Stimulated activated CD8-positive, alpha-beta memory T cell treated with anti-CD3 and anti-CD28 coated beads, Interleukin-7, amount 100 ng/mL, for 24 hours (primary cell): ENCODE results near the gene SLC38A10.

Experiments used
- DNase-seq: peaks from one replicate; pipeline ENCODE4 v3.0.0-alpha.2; 2020; ENCODE audit warnings: low read depth

SLC38A10 gene

DNA sequence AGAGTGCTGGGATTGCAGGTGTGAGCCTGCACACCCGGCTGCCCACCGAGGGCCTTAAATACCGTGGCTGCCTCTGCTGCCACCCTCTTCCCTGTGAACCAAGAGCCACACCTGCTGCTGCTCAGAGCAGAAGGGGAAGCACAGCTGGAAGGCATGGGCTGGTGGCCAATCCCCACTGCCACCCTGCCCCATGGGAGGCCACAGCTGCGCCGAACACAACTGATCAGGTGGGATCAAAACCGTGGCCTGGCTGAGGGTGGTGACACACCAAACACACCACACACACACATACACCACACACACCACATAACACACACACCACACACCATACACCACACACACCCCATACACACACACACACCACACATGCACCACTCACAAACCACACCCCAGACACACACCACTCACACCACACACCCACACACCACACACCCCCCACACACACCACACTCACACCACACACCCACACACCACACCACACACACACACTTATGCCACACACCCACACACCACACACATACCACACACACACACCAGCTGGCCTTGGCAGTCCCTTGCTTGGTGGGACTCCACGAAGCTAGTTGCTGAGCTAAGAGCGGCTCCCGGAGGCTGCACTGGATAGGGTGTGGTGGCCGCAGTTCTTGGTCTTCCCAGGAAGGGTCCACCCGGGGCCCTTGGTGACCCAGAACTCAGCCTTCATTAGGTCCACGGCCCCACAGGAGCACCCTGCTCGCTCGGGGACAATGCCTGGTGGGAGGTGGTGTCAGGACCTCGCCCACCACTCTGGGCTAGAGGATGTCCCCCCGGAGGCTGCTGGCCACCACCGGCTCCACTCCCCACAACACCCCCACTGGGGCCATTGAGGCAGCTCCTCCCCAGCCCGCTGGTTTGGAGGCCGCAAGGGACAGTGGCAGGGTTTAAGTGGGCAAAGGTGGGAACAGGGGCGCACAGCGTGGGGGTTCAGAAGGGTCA lies 87.2 kb downstream of the SLC38A10 start:
- no peak for DNase-seq

DNA sequence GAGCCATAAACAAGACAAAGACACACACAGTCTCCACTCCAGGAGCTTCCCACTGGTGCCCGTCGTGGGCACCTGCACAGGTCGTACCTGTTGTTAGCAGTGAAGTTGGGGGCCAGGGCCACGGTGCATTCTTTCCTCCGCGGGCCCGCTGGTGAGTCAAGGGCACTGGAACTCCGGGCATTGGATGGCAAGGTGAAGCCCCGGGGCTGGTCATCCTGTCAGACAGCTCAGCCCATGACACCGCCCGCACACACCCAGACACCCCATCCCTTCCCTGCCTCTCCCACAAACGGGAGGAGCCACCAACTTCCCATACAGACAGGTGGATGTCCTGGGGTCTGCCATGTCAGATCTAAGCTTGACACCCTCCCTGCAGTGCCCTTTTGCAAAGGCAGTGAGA lies 88.5 kb downstream of the SLC38A10 start:
- DNase-seq: no peak

DNA sequence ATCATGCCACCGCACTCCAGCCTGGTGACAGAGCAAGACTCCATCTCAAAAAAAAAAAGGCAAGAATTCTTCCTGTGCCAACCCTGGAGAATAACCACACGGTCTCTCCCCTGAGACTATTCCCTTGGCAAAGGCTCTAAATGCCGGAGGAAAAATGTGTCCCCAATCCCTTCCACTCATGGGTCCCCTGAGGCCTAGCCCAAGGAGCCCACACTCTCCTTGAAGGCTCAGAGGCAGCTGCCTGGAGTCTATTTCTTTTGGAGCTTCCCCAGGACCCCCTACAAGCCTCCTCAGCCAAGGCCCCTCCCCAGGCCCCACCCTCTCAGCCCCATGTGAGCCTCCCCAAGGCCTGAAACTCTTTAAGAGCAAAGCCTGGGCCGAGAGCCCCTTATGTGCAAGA lies 88.9 kb downstream of the SLC38A10 start:
- DNase-seq: no peak

DNA sequence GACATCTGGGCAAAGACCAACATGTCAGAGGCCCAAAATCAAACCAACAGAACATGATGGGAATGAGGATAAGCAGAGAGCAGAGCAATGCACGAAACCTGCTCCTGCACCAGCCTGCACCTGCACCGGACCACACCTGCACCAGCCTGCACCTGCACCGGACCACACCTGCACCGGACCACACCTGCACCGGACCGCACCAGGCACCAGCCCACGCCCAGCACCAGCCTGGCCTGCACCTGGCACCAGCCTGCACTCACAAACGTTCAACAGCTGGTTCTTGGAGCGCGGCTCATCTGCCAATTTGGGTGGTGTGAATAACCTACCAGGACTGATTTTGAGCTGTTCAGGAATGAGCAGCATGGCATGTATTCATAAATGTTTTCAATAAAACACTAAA lies 90.5 kb downstream of the SLC38A10 start:
- DNase-seq: no peak

DNA sequence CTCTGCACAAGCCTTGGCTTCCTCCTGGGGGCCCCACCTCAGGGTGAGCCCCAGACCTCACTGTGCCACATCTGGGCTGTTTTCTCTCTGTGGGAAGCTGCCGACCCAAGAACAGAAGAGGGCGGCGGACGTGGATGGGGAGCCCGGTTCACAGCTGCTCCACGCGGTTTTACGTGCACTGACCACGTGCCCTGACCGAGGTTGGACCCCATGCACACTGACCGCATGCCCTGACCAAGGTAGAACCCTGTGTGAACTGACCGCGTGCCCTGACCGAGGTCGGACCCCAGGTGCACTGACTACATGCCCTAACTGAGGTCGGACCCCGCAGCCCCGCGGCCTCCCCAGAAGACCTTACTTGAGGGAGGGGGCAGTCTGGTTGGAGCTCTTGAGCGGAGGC lies 92.0 kb downstream of the SLC38A10 start:
- DNase-seq: no peak

DNA sequence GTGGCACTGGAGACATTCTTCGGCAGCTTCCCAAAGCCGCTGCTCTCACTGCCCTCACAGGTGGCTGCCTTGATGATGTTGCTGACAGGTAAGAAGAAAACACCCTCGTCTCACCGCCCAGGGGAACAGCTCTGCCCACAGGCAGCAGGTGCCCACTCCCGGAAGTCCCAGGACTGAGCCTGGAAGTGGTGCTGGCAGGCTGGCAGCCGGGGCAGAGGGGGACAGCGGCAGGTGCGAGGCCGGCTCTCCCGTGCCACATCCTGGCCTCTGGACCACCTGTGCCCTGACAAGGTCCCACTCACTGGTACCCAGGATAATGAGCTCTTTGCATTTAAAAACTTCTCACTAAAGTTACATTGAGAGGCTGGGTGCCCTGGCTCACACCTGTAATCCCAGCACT lies 92.8 kb downstream of the SLC38A10 start:
- DNase-seq: no peak

DNA sequence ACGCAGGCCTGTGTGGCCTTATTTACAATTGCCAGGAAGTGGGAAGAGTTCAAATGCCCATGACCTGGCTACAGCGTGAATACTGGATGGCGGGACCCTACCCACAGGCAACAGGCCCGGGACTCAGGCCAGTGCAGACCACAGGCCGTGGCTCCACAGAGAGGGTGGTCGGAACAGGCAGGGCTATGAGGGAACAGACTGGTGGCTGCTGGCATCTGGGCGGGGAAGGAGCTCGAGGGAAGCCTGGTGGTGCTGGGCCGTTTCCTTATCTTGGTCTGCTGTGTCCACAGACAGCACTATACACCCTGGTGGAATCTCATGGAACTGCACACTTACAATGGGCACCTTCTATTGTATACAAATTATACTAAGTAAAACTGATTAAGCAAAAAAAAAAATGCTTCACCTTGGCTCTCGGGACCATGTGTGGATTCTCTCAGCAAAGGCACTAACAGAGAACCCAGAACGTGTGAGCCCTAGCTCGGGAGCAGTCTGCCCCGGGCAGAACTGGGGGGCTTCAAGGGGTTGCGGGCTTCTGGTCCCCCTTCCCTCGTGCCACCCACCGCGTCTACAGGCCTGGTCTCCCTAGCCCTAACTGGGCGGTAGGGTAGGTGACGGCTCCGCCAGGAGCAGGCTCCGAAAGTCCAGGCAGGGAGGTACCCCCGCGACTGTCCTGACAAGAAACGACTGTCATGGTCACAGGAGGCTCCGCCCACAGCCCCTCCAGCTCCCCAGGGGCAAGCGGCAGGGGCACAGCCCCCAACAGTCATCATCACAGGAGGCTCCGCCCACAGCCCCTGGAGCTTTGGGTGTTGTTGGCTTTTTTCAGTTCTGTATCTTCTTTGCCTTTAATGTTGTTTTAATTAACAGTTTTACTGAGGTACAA lies 94.2 kb downstream of the SLC38A10 start:
- DNase-seq: no peak

DNA sequence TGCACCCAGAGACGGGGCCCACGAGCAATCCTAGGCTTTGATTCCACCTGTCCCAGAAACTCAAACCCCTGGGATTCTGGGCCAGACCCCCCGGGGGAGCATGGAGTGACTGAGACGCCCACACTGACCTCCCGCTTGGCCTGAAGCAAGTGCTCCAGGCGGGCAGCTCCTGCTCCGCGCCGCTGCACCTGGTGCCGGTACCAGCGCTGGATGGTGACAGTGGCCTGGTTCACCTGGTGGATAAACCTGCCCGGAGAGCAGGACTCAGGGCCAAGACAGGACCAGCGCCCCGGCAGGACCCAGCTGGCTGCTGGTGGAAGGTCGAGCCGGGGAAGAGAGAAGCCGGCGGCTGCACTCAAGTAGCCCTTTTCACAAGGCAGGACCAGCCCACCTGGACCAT lies 94.9 kb downstream of the SLC38A10 start:
- no peak for DNase-seq

DNA sequence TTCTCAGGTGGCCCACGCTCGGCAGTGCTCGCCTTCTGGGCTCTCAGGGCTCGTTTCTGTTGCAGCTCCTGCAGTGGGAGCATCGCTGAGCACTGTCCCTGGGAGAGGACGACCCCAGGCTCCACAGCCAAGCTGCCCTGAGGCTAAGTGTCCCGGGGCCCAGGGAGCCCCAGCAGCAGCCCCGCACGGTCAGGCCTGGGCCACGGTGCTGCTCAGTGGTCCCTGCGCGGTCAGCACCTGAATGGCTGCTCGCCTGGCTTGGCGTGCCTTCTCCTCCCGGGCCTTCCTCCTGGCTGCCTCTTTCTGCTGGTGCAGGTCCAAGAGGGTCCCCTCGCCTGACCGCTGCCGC lies 95.7 kb downstream of the SLC38A10 start:
- DNase-seq: no peak

DNA sequence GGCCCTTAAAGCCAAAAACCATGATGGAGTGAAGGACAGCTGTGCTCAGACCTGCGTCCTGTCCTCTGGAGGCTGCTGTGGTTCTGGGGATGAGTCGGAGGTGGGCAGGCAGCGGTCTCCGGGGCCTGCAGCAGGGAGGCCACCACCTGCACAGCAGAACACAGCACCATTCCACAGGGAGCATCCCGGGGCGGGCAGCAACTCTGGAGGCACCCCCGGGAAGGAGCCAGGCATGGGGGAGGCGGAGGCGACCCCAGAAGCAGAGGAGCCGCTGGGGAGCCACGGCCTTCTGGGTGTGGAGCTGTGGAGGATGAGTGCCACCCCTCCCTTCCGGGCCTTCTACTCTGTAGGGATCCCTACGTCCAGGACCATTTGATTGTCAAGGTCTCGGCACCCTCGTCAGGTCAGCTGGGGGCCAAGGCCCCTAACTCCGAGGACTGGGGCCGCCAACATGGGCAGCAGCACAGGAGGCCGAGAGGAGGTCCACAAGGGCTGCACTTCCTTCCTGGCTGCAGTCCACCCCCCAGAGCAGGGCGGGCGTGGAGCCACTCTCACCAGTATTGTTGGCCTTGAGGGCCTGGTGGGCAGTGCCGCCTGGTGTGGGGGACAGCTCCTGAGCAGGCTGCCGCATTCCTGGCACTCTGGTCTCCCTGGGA lies 96.2 kb downstream of the SLC38A10 start:
- no peak for DNase-seq

DNA sequence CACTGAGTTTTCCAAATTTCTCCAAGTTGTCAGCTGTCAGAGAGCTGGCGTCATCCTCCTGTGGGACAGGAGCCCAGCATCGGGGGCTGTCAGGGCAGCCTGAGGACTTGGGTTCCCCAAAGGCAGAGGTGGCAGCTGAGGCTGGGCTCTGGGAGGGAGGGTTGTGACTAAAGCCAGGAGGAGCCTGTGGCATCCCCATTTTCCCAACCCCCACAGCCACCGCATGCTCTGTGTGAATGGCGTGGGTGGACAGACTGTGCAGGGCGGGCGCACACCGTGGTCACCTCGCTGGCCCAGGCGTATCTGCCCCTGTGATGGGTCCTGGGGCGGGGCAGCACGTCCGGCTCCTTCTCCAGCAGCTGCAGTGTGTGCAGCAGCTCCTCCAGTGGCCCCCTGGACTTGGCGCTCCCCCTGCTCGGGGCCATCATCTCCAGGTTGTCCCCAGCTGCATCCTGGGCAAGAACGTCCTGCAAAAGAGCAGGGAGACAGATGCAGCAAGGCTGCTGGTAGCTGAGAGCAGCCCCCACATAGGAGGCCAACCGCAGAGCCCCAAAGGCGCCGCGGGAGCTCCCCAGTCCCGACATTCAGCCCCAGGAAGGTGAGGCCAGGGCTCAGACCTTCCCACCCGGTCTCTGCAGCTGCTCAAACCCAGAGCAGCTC lies 97.1 kb downstream of the SLC38A10 start:
- no peak for DNase-seq

DNA sequence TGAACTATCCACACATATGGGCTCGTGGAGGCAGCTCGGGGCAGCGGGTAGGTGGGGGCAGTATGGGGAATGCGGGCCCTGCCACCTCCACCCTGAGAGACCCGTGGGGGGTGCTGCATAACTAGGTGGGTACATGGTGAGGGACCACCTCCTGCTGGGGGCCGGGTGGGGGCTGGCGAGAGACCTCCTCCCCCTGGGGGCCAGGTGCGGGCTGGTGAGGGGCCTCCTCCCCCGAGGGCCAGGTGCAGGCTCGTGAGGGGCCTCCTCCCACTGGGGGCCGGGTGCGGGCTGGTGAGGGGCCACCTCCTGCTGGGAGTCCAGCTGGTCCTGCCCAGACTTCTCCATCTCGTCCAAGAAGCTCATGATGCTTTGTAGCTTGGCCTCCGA lies 97.7 kb downstream of the SLC38A10 start:
- DNase-seq: no peak

DNA sequence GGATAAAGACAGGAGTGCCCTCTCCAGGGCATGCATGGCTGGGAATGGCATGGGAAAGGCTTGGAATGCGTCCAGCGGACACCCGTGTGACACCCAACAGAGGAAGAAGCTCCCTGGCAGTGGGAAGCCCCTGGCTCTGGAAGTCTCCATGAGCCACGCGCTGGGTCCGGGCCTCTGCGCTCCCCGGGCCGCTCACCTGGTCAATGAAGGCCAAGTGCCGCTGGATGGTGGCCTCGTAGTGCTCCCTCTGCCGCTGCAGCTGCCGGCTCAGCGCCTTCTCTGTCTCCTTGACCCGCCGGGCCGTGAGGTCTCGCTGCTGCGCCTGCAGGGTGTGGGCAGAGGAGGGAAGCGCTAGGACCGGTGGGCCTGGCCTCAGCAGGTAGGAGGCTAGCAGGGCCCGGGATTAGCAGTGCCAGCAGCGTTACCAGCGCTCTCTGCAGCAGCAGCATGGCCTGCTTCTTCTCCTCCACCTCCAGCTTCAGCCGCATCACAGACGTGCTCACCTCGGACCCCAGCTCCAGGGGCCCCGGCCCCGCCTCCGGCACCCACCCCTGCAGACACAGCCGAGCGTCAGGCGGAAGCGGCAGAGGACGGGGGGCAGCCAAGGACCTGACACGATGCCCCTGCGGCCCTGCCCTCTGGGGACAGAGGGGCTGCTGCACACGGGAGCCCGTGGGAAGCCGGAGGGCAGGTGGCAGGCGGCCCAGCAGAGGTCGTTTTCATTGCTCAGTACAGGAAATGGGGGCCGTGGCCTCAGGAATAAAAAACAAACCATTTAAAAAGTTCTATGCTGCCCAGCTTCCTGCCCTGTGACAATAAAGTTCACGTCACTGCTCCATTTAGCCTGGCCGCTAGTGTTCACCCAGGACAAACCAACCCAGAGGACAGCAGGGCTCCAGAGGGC lies 98.3 kb downstream of the SLC38A10 start:
- DNase-seq: no peak

DNA sequence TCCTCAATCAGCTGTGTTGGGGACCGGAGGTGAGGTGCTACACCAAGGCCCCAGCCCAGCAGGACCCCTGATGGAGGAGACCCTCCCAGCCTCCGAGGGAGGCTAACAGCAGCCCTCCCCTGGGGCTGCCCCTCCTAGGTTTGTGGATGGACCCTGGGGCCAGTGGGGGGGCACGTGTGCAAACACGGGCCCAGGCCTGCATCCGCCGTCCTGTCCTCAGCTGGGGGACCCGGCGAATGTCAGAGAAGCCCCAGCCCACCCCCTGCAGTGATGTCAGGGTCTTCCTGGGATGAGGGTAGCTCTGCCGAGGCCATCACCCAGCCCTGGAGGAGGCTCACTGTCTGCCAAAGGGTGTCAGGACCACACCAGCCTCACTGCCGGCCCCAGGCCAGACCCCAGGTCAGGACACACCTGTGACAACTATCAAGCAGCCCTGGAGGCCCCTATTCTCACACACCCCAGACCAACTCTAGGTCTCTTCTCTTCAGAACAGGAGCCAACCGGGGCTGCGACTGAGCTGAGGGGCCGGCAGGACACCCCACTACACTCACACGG lies 99.1 kb downstream of the SLC38A10 start:
- no peak for DNase-seq
